Smooth muscle cell (in vitro differentiated cells): ENCODE measurements around the gene UNC45B. TPM values are rescaled to one million over a fixed set of nuclear protein-coding genes. Genes with fewer than 3 reads are reported as not detected.

ENCODE experiments used
- DNase-seq: peaks from one replicate; lab custom pipeline; 2025; ENCODE audit not compliant: unreplicated experiment; lab: John Stamatoyannopoulos, UW
- H2AFZ ChIP-seq: fragments of 200-600 bp; sonication (generic); 2 replicates; pipeline ENCODE4 v1.6.0; 2016; ENCODE audit warnings: antibody characterized with exemption, low read depth, mild to moderate bottlenecking
- H3F3A ChIP-seq: fragments of 200-600 bp; sonication (generic); 2 replicates; pipeline ENCODE4 v1.6.0; 2017; ENCODE audit warnings: antibody characterized with exemption, low read depth
- H3K27ac ChIP-seq: fragments of 200-600 bp; sonication (generic); 2 replicates; pipeline ENCODE4 v1.5.1; 2016; ENCODE audit warnings: low read depth, mild to moderate bottlenecking
- H3K27me3 ChIP-seq: fragments of 200-600 bp; sonication (generic); 2 replicates; pipeline ENCODE4 v1.6.1; 2016; ENCODE audit warnings: low read depth, mild to moderate bottlenecking
- H3K36me3 ChIP-seq: fragments of 200-600 bp; sonication (generic); 2 replicates; pipeline ENCODE4 v1.5.1; 2016; ENCODE audit warnings: low read depth
- H3K4me1 ChIP-seq: fragments of 200-600 bp; sonication (generic); 2 replicates; pipeline ENCODE4 v1.5.1; 2016; ENCODE audit warnings: low read depth
- H3K4me2 ChIP-seq: fragments of 200-600 bp; sonication (generic); 2 replicates; pipeline ENCODE4 v1.6.0; 2016; ENCODE audit warnings: mild to moderate bottlenecking
- H3K4me3 ChIP-seq: fragments of 200-600 bp; sonication (generic); 2 replicates; pipeline ENCODE4 v1.5.1; 2016; ENCODE audit warnings: mild to moderate bottlenecking
- H3K79me2 ChIP-seq: fragments of 200-600 bp; sonication (generic); 2 replicates; pipeline ENCODE4 v1.6.0; 2016; ENCODE audit warnings: low read depth, mild to moderate bottlenecking
- H3K9ac ChIP-seq: fragments of 200-600 bp; sonication (generic); 2 replicates; pipeline ENCODE4 v1.6.0; 2016; ENCODE audit warnings: low read depth
- H3K9me3 ChIP-seq: fragments of 200-600 bp; sonication (generic); replicated peaks from 2 replicates; pipeline ENCODE4 v1.5.1; 2016; ENCODE audit warnings: low read depth
- H4K20me1 ChIP-seq: fragments of 200-600 bp; sonication (generic); 2 replicates; pipeline ENCODE4 v1.6.0; 2016; ENCODE audit warnings: low read depth
- WGBS: methylation state at CpG from one replicate; pipeline ENCODE4 v1.1.7; 2016; ENCODE audit warnings: low lambda C conversion rate; 5-methylcytosine and 5-hydroxymethylcytosine counted together
- polyA plus RNA-seq: library from polyadenylated mRNA; unstranded; fragments of >200 nt; fragmentation: Nextera tagmentation; extraction: Ambion mirVana; gene quantifications from 2 replicates; pipeline ENCODE4 v1.2.1, GENCODE V29; 2016
- total RNA-seq: library from RNA; depleted of rRNA; stranded (reverse); fragments of >200 nt; gene quantifications from 2 replicates; pipeline ENCODE4 v1.2.3, GENCODE V29; 2014
- TF ChIP-seq, protein P1 (sequence below): fragments of 200-600 bp; sonication (generic); IDR thresholded peaks from 2 replicates; pipeline ENCODE4 v1.5.1; 2017; ENCODE audit warnings: borderline replicate concordance, mild to moderate bottlenecking, antibody characterized with exemption; ENCODE audit not compliant: insufficient read depth, poor library complexity, severe bottlenecking

UNC45B gene
- total and polyA plus RNA-seq, 2 experiments from 2014 or later: not detected

DNA sequence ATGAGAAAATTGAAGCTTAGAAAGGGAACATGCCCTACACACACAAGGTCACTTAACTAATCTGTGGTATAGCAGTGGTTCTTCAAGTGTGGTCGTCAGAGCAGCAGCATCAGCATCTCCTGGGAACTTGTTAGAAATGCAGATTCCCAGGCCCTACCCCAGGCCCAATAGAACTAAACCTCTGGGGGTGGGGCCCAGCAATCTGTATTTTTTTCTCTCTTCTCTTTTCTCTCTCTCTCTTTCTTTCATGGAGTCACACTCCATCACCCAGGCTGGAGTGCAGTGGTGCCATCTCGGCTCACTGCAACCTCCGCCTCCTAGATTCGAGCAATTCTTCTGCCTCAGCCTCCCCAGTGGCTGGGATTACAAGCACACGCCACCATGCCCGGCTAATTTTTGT lies 9.4 kb upstream of the UNC45B start:
- no peak overlapping the region for H3K4me3 ChIP-seq
- no peaks in the 10 kb centered on the region for H3F3A ChIP-seq
- 98% methylated on average over 6 of the region's 6 CpGs for WGBS
- no peak overlapping the region for H3K4me2 ChIP-seq
- no peak for DNase-seq
- no peaks in the 10 kb centered on the region for H3K9me3 ChIP-seq
- peaks cover 8% of the 10 kb centered on the region for H3K4me1 ChIP-seq
- no peaks in the 10 kb centered on the region for H3K27me3 ChIP-seq
- no peaks in the 10 kb centered on the region for H4K20me1 ChIP-seq
- TF ChIP-seq, protein P1, sequence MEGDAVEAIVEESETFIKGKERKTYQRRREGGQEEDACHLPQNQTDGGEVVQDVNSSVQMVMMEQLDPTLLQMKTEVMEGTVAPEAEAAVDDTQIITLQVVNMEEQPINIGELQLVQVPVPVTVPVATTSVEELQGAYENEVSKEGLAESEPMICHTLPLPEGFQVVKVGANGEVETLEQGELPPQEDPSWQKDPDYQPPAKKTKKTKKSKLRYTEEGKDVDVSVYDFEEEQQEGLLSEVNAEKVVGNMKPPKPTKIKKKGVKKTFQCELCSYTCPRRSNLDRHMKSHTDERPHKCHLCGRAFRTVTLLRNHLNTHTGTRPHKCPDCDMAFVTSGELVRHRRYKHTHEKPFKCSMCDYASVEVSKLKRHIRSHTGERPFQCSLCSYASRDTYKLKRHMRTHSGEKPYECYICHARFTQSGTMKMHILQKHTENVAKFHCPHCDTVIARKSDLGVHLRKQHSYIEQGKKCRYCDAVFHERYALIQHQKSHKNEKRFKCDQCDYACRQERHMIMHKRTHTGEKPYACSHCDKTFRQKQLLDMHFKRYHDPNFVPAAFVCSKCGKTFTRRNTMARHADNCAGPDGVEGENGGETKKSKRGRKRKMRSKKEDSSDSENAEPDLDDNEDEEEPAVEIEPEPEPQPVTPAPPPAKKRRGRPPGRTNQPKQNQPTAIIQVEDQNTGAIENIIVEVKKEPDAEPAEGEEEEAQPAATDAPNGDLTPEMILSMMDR: no peak
- no peak overlapping the region for H2AFZ ChIP-seq
- no peaks in the 10 kb centered on the region for H3K36me3 ChIP-seq
- H3K79me2 ChIP-seq: peaks cover 13% of the 10 kb centered on the region
- no peak overlapping the region for H3K27ac ChIP-seq
- no peak overlapping the region for H3K9ac ChIP-seq

DNA sequence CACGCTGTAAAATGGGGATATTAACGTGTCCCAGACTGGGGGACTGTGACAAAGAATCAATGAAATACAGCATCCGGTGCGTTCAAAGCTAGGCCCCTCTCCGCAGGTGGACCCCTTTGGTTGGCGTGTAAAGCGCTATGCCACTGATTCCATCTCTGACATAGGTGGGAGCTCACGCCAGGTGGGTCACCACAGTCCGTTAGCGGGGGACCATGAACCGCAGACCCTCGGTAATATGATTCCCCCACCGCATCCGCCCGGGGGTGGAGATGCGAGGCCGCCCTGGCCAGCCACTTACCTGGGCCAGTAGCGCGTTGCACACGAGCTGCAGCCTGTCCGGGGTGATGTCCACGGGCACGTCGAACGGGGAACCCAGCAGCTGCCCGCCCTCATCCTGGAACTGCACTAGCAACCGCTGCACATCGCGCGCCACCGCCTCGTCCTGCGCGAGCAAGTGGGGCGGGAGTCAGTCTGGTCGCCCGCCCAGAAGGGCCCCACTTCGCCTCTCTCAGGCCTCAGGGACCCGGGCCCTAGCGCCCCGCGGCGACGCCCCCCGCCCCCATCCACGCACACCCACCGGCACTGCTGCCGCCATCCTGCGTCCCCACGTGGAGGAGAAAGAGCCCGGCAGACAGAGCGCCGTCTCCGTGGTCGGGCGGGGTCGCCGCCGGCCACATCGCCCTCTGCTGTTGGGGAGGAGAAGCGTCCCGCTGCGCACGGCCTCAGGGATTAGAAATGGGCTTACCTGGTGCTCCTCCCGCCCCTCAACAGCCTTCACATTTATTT lies 5.7 kb upstream of the UNC45B start, which contains the start of gene NLE1:
Gene NLE1, minus strand, starts transcription at position 623 of the 786 bp plus-strand sequence. Its CDS starts 28 bp downstream, at position 595.
- no peak within 1 kb of the TSS for H3K27ac ChIP-seq

DNA sequence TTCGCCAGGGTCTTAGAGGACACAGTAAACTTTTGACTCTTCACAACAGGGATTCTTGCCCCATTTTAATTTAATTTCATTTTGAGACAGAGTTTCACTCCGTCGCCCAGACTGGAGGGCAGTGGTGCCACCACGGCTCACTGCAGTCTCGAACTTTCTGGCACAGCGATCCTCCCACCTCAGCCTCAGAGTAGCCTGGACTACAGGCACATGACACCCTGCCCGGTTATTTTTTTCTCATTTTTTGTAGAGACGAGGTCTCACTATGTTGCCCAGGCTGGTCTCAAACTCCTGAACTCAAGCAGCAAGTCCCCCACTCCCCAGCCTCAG lies 5.2 kb upstream of the UNC45B start:
- Histone ChIP-seq H3K27me3 (no peaks in the 10 kb centered on the region), H3K9ac (no peak overlapping the region), H3K79me2 (peaks cover 13% of the 10 kb centered on the region), H3K27ac (no peak overlapping the region), H3K36me3 (no peaks in the 10 kb centered on the region), H4K20me1 (no peaks in the 10 kb centered on the region), H3K4me2 (peak overlapping the region; percentile 98), H3K9me3 (no peaks in the 10 kb centered on the region), H3F3A (no peaks in the 10 kb centered on the region), H2AFZ (peak overlapping the region; percentile 98), H3K4me1 (peaks cover 8% of the 10 kb centered on the region), H3K4me3 (peak overlapping the region; percentile 81)
- WGBS: 67% methylated on average over 8 of the region's 8 CpGs
- no peak for DNase-seq
- TF ChIP-seq, protein P1: no peak

More for the DNA sequence above, 5.7 kb upstream of the UNC45B start, which contains the start of gene NLE1:
- Histone ChIP-seq H3K4me2 (peak within 1 kb of the TSS; percentile 98), H3K79me2 (peaks cover 13% of the 10 kb centered on the region), H3K4me3 (peak within 1 kb of the TSS; percentile 81), H3K9ac (peak within 1 kb of the TSS; percentile 59), H3K4me1 (peaks cover 8% of the 10 kb centered on the region), H3K27me3 (no peaks in the 10 kb centered on the region), H4K20me1 (no peaks in the 10 kb centered on the region), H3K9me3 (no peaks in the 10 kb centered on the region), H3F3A (no peaks in the 10 kb centered on the region), H3K36me3 (no peaks in the 10 kb centered on the region), H2AFZ (peak within 1 kb of the TSS; percentile 98)
- WGBS: under 1% methylated on average over 49 of the region's 65 CpGs
- DNase-seq: peak; percentile 45
- TF ChIP-seq, protein P1: peak; percentile 91

DNA sequence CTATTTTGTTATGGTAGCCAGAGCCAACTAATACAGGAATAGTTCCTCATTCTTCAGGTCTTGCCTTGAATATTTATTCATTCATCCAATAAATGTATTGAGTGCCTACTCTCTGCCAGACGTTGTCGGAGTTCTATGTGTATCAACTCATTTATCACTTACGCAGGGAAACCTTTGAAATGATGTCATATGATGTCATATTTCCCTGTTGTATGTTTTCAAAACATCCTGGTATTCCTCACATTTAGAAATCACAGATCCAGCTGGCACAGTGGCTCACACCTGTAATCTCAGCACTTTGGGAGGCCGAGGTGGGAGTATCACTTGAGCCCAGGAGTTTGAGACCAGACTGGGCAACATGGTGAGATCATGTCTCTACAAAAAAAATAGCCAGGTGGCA lies 2.8 kb upstream of the UNC45B start:
- no peak for DNase-seq
- H2AFZ ChIP-seq: no peak overlapping the region

More for the DNA sequence above, 2.8 kb upstream of the UNC45B start:
- no peak overlapping the region for H3K9ac ChIP-seq
- no peak overlapping the region for H3K4me2 ChIP-seq
- H3K4me1 ChIP-seq: peaks cover 8% of the 10 kb centered on the region
- TF ChIP-seq, protein P1: no peak
- no peaks in the 10 kb centered on the region for H3K27me3 ChIP-seq
- no peaks in the 10 kb centered on the region for H3F3A ChIP-seq
- no peak overlapping the region for H3K27ac ChIP-seq
- H3K79me2 ChIP-seq: peaks cover 13% of the 10 kb centered on the region
- WGBS: 92% methylated on average over 4 of the region's 4 CpGs
- H3K9me3 ChIP-seq: no peaks in the 10 kb centered on the region
- no peaks in the 10 kb centered on the region for H4K20me1 ChIP-seq
- no peak overlapping the region for H3K4me3 ChIP-seq
- no peaks in the 10 kb centered on the region for H3K36me3 ChIP-seq
